Fibroblast of lung (primary cell): ENCODE data around the gene MARCHF6.

Source experiments
- EZH2 ChIP-seq: IDR thresholded peaks from 2 replicates; pipeline ENCODE4 v1.5.1; 2012; ENCODE audit warnings: low read length, control low read depth, mild to moderate bottlenecking; ENCODE audit errors: missing control alignments
- TF ChIP-seq, protein P1 (sequence below), 2 donors: IDR thresholded peaks in 1 of 2; conservative IDR thresholded peaks in 1 of 2; 1 replicate in 1 of 2; 2 replicates in 1 of 2; pipeline ENCODE4 v1.5.1; 2011 to 2012; ENCODE audit warnings: low read length in 2 of 2, control low read depth in 1 of 2, inconsistent platforms in 1 of 2, low read depth in 1 of 2, mild to moderate bottlenecking in 1 of 2

DNA sequence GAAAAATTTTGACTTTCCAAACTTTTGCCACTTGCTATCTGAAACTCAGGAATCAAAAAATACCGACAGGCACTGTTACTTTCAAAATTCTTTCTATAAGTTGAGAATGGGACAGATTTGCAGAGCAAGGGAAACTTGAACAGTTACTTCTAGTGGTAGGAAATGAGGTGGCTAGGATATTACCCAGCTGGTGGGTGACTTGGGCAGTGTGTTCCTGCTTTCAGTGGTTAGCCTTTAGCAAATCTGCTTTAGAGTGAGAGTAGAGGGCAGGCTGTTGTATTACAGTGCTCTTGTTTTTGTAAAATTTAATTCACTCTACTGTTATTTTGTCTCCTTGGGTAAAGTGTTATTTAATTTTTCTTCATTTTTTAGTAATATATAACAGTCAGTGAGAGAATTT lies 48.0 kb downstream of the MARCHF6 start:
- TF ChIP-seq, protein P1, sequence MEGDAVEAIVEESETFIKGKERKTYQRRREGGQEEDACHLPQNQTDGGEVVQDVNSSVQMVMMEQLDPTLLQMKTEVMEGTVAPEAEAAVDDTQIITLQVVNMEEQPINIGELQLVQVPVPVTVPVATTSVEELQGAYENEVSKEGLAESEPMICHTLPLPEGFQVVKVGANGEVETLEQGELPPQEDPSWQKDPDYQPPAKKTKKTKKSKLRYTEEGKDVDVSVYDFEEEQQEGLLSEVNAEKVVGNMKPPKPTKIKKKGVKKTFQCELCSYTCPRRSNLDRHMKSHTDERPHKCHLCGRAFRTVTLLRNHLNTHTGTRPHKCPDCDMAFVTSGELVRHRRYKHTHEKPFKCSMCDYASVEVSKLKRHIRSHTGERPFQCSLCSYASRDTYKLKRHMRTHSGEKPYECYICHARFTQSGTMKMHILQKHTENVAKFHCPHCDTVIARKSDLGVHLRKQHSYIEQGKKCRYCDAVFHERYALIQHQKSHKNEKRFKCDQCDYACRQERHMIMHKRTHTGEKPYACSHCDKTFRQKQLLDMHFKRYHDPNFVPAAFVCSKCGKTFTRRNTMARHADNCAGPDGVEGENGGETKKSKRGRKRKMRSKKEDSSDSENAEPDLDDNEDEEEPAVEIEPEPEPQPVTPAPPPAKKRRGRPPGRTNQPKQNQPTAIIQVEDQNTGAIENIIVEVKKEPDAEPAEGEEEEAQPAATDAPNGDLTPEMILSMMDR (conservative IDR thresholded peaks at IDR 0.05 in 1 of 2, IDR thresholded peaks at IDR 0.05 in 1 of 2; ENCODE audit: low read depth in 1 of 2, low read length in 2 of 2) = no peak
- no peak for TF ChIP-seq EZH2
